Measurements from ENCODE around the gene REPIN1.

GRCh38 chr7:150358433-150358832, 10.2 kb upstream of the REPIN1 start:
- TF ChIP-seq CTCF (IDR thresholded peaks at IDR 0.05; ENCODE audit: poor library complexity) (no peak), EZH2 (IDR thresholded peaks at IDR 0.05; ENCODE audit: borderline replicate concordance) (no peak)
